HG03139 (cell line): Measurements from ENCODE around the gene ASXL2.

Experiments
- ATAC-seq: cut with Tn5 transposase; IDR thresholded peaks from one replicate; pipeline ENCODE4 v1.9.1; 2021; ENCODE audit not compliant: unreplicated experiment

ASXL2 gene

DNA sequence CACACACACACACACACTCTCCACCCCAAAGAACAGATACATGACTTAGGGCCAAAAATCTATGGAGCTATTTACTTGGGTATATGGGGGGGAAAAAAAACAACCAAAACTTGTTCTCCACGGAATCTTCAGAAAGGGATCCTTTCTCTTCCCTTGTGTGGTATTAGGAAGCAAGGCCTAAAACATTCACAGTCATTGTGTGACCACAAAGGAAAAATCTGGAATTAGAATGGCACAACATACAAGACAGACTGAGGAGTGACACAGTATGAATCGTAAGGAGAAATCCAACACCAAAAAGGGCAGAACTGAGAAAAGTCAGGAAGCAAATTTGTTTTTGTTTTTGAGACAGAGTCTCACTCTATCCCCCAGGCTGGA lies 70.3 kb downstream of the ASXL2 start:
- ATAC-seq: no peak

DNA sequence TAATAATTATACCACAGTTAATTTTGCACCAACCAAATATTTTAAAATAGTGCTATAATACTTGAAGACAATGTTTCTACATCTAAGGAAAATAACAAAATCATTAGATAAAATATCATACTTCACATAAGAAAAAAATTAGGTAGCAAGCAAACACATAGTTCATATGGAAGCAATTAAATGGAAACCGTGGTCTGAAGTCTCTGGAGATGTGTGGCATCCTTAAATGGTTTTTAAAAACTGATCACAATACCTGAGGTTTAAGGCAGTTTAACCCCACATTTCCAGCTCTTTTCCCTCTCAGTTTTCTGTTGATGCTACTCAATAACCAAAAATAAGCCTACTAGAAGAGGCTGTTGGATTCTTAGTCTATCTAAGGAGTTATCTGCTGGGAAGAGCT lies 71.3 kb downstream of the ASXL2 start:
- ATAC-seq: no peak

DNA sequence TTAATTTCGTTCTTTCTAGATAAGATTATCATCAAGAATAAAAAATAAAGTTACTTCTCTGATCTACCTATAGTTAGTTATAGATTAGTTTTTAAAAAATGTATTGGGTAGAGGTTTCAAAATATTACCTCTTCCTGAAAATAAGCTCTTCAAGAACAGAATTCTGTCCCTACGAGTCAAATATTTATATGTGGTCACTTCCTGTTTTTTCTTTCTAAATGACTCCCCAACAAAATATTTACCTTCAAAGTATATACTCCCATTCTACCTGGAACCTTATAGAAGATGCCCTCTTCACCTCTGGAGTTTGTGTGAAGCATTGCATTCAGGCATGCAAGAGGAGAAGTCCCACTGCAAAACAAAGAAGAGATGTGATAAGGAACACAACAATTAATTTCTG lies 72.3 kb downstream of the ASXL2 start:
- ATAC-seq: no peak

- ATAC-seq: no peak
These were observed 73.9 kb downstream of the ASXL2 start for GRCh38 chr2:25804338-25804737.

- ATAC-seq: no peak
These were observed 79.0 kb downstream of the ASXL2 start for GRCh38 chr2:25799301-25799700.

GRCh38 chr2:25797620-25798488 lies 80.4 kb downstream of the ASXL2 start:
- ATAC-seq: no peak

GRCh38 chr2:25794544-25795276 lies 83.6 kb downstream of the ASXL2 start:
- ATAC-seq: no peak

- no peak for ATAC-seq
These were observed 88.1 kb downstream of the ASXL2 start for GRCh38 chr2:25790074-25790790.

GRCh38 chr2:25788457-25788856 lies 89.8 kb downstream of the ASXL2 start:
- no peak for ATAC-seq

GRCh38 chr2:25787020-25787419 lies 91.3 kb downstream of the ASXL2 start:
- ATAC-seq: no peak

GRCh38 chr2:25784404-25784803 lies 93.9 kb downstream of the ASXL2 start:
- no peak for ATAC-seq

DNA sequence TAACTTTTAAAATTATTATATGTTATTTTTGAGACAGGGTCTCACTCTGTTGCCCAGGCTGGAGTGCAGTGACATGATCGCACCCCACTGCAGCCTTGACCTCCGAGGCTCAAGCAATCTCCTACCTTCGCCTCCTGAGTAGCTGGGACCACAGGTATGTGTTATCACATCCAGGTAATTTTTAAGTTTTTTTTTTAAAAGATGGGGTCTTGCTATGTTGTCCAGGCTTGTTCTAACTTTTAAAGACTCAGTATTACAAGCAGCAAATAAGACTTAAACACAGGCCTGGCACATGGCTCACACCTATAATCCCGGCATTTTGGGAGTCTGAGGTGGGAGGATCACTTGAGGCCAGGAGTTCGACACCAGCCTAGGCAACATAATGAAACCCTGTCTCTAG lies 101.2 kb downstream of the ASXL2 start:
- no peak for ATAC-seq

- ATAC-seq: no peak
These were observed 106.2 kb downstream of the ASXL2 start for GRCh38 chr2:25772078-25772477.

DNA sequence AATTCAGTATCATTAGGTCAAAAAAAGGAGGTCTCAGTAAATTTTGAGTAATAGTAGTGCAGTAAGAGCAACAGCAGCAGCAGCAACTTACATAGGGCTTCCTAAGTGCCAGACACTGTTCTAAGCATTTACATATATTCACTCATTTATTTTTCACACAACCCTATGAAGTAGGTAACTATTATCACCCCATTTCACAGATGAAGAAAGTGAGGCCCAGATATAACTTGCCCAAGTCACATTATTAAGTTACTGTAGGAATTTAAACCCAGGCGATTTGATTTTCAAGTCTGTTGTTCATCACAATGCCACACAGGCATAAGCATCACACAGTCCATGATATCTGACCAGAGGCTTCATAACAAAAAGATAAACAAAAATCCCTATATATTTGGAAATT lies 114.7 kb downstream of the ASXL2 start:
- no peak for ATAC-seq

- no peak for ATAC-seq
These were observed 118.0 kb downstream of the ASXL2 start for GRCh38 chr2:25760297-25760696.

DNA sequence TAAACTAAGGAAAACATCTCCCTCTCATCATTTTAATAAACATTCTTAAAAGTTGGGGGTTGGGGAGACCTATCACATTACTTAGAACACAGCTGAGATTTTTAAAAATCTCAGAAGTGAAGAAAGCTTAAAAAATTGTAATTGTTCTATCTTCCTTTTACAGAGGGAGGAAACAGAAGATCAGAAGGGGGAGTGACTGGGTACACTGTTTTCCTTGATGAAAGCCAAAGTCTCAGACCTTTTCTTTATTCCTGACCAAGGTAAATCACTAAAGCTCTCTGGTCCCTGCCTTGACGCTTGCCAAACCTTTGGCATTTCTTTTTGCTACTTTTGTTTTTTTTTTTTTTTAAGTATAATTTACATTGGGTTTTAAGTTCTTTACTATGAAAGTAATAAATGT lies 119.9 kb downstream of the ASXL2 start:
- ATAC-seq: no peak

- ATAC-seq: no peak
These were observed 120.4 kb downstream of the ASXL2 start for GRCh38 chr2:25757906-25758305.

GRCh38 chr2:25756536-25756935 lies 121.8 kb downstream of the ASXL2 start:
- ATAC-seq: no peak

DNA sequence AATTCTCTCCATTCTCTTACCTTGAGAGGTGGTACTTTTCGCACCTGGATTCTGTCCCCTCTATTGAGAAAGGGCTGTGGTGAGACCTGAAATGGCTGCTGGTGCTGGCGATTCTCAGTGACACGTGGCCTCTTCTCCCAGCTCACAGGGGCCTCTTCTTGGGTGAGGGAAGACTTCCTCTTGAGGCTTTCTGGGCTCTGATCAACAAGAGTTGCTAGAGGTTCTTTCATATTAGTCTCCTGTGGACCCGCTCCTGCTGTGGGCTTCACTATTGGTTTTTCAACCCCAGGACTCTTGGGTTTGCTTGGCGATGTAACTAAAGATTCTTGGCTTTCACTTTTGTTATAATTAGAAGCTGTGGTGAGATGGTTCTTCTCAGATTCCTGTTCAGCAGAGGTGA lies 128.6 kb downstream of the ASXL2 start:
- ATAC-seq: no peak

GRCh38 chr2:25744055-25744454 lies 134.2 kb downstream of the ASXL2 start:
- ATAC-seq: no peak

DNA sequence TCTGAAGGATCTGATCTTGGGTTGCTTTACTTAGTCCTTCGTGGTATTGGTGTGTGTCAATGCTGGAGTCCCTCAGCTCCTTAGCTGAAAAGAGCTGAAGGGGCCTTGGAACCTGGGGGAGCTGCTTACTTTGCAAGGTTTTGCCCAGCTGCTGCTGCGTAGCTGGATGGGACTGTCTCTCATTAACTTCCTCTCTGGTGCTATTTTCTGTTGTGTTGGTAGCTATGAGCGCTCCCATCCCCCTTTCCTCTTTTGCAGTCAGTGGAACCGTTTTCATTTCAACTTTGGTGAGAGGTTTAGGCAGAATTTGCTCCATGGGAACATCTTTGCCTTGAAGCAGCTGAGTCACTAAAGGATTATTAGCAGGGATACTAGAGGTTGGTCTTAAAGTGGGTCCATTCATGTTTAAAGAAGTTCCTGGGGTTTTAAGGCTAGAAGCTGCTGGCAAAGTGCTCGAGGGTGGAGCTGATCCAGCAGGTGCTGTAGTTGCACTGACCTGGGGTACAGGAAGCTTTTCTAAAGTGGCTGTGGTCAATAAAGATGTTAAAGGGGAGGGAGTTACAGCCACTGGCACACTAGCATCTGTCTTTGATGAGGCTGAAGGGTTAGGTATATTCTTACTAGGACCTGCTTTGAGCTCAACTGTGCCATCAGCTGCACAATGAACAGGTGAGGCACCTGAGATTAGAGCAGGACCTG lies 135.0 kb downstream of the ASXL2 start:
- ATAC-seq: no peak
